HG03442 (cell line): ENCODE results near the gene CREB3.

ENCODE experiments used
- ATAC-seq: cut with Tn5 transposase; IDR thresholded peaks from one replicate; pipeline ENCODE4 v1.9.1; 2021; ENCODE audit warnings: mild to moderate bottlenecking, moderate library complexity; ENCODE audit not compliant: unreplicated experiment

The CREB3 gene

DNA sequence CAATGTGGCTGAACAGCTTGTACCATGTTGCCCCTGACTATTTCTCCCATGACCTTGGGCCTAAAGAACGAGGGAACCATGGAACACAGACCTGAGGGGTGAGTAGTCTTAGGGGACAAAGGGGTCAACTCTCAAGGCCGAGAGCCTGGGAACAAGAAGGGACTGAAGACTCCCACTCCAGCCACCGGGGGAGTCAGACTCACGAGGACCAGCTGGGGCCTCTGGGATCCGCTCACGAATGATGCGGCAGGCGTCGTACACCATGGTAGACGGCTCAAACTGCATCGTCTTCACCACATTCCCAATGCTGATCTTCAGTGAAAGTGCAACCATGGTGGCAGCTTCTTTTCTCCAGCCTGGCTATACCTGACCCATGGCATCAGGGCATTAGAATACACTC is 7.1 kb upstream of the CREB3 start:
- no peak for ATAC-seq

DNA sequence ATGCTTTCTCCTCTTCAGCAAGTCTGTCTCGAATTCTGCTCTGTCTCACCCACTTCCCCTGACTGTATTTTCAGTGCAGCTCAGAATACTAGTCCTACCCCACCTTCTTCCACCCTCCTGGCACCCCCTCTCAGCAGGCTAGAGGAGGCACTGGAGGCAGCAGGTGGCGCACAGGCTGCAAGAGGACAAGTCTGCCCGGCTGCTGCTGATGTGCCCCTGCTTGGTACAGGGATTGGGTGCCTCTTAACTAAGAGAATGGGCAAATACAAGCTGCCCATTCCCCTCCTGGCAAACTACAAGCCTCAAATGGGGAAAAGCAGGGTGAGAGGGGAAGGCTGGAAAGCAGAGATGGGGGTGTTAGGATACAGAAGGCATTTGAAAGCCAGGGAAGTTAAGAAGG is 5.5 kb upstream of the CREB3 start:
- no peak for ATAC-seq

DNA sequence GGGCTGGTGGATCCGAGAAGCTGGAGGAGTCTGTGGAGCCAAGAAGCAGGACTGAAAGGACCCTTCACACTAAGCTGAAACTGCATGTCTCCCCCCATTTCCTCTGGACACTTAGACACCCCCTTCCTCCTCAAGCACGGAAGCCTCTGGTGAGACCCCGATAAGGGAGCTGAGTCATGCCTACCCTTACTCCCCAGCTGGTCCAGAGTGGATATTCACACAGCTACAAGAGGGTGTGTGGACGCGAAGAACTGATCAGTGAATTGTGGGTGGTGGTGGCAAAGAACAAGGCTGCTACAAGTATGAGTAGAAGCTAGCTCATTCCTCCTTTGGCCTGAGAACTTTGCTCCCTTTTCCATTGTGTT is 4.8 kb upstream of the CREB3 start:
- no peak for ATAC-seq

DNA sequence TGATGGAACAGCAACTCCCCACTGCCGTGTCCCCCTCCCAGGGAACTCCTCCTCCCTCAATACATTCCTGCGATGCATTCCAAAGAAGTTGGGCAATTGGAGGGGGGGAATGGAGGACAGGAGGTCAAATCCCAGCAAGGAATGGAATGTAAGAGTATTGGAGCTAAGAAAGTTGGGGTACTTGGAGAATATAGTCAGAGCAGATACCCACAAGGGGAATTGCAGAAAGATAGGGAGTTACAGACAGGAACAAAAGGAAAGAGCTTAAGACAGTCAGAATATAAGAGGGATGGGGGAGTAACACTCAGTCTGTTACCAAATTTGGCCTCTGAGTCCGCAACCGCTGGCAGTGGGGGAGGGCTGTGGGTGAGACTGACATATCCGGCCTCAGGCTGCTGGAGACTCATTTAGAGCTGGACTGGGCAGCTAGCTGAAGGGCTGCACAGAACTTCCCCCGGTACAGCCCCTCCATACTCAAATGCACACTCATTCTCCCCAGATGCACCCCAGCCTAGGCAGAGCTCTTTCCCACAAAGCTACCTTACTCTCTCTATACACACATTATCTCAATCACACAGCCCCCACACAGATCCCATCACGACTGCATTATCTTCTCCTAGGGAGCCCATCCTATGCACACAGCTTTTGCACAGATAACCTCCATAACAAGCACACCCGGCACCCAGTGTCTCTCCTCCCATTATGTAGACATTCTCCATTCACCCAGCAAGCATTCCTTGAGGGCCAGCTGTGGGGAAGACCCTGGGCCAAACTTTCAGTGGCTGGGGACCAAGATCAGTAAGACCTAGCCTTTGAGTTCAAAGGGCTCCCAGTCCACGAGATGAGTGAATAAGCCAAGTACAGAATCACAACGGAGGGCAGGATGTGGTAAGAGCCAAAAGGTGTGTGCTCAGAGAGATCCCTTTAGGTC is 4.2 kb upstream of the CREB3 start:
- ATAC-seq, result no peak

DNA sequence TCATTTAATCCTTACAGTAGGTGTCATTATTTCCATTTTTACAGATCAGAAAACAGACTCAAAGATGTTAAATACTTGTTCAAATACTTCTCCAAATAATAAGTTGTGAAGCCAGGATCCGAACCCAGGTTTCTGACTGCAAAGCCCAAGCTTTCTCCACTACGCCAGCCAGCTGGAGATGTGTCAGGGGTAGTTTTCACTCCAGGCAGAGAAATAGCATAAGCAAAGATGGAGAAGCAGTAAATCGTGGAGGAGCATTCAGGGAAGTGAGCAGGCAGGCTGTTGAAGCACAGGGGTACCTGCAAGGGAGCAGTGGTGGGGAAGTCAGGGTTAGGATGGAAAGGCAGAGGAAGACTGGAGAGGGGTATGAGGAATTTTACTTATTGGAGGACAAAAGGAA is 3.4 kb upstream of the CREB3 start:
- ATAC-seq, result no peak

DNA sequence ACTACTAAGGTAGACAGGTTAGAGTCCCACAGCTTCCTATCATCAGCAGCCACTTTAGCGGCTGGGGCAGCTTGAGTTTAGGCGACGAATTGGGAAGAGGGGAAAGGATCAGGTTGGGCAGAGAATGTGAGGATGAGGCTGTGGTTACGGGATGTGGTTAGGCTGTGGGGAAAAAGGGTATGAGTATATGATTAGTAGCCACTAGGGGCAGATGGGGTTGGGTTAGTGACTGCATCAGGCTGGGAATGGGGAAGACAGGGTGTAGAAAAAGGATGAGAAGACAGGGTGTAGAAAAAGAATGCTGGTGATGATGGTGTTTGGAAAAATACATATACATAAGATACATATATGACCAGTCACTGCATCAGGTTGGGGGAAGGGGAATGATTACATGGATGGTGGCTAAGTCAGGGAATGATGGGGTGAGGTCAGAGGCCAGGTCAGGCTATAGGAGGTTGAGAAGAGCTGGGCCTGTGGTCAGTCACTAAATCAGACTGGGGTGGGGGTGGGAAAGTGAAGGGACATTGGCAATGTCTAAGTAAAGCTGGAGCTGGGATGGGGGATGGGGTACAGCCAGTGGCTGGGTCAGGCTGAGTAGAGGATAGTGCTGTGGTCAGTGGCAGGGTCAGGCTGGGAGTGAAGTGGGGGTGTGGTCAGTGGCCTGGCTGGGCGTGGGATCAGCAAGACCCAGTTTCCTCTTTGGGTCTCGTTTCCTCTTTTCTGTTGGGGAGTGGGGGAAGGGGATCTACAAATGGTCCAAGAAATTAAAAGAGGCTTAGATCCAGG is 2.6 kb upstream of the CREB3 start:
- no peak for ATAC-seq

DNA sequence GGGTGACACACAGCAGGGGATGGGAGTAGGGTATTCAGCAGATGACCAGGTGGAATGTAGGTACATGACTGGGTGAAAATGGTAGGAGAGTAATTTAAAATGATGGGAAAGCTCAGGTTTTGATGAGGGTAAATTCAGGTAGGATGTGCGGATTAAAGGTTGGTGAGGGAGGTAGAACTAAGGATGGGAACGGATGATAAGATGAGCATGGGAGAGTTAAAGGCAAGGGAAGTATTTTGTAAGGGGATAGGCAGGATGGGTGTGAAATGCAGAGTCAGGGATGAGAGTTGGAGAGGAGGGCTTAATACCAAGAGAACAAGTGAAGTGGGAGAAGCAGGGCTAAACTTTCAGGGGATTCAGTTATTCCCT is 2.0 kb upstream of the CREB3 start:
- ATAC-seq, result no peak

DNA sequence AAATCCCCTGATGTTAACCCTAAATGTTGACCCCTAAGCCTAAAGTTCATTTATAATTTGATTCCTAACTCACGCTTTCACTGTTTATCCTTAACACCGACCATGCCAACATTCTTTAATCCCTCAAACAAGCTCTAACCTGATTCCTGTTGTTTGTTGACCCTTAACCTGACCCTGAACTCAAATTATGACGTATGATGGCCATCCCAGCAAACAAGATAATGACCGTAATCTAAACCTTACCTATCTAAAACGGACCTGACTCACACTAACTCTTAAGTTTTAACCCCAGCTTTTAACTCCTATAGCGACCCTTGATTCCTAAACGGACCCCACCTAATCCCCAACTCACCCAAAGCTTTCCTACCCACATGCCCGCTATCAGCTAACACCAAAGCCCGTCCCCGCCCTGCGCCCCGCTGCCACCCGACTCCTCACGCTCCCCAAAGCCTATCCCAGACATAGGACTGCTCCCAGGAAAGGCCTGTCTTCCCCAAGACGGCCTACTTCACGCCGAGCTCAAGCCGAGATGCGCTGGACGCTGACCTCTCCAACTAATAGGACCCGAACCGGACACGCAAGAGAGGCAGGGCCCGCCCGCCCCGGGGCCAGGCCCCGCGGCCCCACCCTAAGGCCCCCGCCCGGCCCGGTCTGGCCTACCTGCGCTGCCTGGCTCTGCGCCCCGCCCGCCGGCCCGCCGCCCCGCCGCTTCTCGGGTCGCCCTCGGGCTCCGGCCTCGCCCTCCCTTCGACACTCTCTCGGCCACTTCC is 866 bp upstream of the CREB3 start:
- no peak for ATAC-seq

DNA sequence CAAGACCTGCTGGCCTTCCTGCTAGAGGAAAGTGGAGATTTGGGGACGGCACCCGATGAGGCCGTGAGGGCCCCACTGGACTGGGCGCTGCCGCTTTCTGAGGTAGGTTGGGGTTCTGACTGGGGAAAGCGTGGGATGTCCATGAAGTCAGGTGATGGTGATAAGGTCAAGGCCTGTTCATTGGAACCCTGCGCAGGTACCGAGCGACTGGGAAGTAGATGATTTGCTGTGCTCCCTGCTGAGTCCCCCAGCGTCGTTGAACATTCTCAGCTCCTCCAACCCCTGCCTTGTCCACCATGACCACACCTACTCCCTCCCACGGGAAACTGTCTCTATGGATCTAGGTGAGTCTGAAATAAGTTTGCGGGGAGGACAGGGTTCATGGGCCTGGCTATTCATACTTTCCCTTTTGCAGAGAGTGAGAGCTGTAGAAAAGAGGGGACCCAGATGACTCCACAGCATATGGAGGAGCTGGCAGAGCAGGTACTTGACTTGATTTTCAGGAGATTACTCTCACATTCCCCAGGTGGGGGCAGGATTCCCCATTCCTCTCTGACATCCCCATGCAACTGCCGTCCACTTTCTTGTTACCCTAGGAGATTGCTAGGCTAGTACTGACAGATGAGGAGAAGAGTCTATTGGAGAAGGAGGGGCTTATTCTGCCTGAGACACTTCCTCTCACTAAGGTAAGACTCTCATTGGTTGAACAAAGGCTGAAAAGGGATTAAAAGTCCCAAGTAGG is 505 bp downstream of the CREB3 start:
- ATAC-seq, result no peak

DNA sequence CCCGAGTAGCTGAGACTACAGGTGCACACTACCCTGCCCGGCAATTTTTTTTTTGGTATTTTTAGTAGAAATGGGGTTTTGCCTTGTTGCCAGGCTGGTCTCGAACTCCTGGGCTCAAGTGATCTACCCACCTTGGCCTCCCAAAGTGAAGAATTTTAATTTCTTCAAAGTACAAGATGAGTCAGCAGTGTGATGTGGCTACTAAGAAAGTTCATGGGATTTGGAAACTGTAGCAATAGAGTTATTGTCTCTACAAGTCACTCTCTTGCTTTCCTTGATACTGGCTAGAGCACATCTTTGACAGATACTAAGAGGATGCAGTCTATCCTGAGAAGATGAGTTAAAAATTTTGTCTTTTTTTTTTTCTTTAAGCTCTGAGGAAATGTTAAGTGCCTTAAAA is 1.6 kb downstream of the CREB3 start:
- no peak for ATAC-seq

DNA sequence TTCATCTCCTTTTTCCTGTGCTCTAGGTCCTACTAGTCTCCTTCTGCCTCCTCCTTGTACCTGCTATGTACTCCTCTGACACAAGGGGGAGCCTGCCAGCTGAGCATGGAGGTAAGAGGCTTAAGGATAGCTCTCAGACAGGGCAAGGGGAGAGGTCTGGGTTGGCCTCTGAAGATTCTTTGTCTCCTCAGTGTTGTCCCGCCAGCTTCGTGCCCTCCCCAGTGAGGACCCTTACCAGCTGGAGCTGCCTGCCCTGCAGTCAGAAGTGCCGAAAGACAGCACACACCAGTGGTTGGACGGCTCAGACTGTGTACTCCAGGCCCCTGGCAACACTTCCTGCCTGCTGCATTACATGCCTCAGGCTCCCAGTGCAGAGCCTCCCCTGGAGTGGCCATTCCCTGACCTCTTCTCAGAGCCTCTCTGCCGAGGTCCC is 3.8 kb downstream of the CREB3 start:
- no peak for ATAC-seq

DNA sequence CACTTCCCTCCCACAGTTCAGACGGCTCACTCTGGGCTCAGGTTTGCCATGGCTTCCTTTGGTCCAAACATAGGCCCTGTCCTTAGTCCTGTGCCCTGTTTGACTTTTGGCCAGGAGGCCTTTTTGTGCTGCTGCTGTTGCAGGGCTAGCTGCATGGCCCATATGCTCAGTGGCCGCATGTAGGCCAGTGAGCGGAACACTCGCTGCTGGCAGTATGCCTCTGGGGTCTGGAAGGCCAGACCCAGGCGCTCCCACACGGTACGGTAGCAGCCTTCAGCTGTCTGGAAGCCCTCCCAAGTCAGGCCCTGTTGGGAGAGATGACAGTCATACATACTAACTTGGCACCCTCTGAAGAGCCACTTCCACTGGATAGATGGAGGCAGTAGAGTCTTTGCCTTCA is 4.7 kb downstream of the CREB3 start:
- no peak for ATAC-seq

DNA sequence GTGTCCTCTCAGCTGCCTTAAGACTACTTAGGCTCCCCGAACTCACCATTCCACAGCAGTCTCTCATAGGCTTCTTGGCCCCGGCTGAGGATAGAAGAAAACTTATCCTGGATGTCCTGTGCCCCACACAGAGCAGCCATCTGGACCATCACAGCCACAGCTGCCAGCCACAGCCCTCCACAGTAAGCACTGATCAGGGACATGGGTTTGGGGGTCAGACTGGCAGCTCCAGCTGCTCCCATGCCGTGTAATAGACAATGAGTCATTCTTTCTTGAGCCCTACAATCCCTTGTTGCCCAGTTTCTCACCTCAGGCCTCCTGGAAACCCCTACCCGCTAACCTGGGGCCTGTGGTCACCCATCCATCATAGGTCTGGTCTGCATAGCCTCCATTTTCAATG is 5.7 kb downstream of the CREB3 start:
- ATAC-seq, result no peak

DNA sequence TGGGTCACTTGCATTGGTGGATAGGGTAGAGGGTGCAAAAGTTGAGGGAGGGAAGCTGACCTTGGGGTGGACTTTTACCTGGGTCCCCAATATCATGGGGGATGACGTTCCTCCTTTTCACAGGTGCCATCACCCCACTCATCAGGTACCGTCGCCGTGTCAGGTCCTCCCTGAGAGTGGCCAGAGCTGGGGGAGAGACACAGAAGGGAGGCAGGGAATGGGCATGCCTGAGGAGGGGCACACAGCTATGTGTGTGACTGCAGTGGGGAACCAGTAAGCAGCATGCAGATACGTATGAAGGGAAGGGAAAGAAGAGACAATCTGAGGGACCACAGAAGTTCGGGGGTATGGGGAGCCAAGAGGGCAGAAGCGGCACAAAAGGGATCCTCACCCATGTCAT is 6.5 kb downstream of the CREB3 start:
- ATAC-seq, result no peak

DNA sequence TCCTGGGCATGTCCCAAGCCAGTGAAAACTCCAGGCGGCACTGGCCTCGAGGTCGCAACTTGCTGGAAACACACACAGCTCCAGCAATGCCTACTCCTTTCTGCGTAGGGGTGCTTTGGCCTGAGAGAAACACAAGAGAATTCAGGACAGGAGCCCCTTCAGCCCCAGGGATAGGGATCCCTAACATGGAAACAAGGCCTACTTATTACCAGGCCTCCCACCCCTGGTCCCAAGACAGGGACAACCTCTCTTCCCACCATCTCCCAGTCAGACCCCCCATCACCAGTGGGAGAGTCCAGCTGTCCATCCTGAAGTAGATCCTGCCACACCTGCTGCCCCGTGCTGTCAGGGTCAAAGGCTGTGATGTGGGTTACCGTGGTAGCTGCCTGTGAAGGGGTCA is 7.8 kb downstream of the CREB3 start:
- no peak for ATAC-seq

DNA sequence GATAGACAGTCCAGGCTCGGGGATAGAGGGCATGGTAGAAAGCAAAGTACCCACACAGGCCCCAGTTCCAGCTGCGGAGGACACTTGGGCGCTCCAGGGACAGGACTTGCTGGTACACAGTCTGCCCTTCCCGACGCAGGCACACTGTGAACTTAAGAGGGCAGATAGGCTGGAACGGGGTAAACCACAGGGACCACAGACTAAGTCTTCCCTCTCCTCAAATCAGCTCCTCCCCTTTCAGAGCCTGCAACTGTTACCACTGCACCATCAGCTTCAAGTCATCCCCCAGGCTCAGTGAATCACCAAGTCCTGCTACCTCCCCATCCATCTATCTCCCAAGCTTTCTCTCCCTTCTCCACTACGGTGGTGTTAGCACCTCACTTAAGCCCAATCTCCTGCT is 9.3 kb downstream of the CREB3 start:
- ATAC-seq, result no peak

DNA sequence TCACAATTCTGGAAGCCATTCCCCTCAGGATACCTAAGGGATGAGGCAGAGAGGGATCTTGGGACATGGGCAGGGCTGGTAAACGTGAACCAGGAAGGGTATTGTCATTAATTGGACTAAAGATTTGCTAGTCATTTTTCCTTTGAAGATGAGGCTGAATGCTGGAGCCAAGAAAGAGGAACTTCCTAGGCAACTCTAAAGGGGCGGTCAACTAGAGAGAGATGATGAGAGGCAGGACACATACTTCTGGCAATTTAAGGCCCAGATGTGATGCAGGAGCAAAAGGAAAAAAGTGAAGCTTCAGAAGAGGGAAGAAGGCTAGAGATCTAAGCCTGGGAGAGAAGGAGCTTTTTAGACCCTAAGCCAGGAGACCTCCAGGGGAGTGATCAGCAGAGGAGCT is 11.0 kb downstream of the CREB3 start:
- no peak for ATAC-seq

DNA sequence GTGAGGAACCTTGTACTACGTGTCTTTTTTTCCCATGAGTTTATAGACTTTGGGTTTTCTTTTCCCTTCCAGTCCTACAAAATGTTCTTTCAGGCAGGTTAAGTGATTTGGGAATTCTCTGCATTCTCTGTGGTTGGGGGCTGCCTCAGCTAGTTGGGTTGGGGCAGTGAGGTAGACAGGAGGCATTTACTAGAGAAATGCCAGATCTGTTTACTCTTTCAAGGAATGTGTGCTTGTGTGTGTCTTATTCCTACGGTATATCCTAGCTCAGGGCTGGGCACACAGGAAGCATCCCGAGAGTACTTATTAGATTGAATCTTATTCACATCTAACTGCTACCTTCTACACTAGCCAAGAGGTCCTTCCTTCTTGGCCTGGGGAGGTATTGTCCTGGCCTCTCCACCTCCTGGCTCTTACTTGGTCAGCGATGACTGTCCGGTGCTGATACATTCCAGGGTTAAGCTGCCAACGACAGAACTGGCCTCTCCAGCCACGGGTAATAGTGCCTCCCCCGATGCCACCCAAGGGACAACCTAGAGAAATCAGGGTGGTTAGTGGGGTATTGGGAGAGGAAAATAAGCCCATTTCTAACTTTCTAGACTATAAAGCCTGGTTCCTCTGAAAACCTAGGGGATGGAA is 11.5 kb downstream of the CREB3 start:
- no peak for ATAC-seq

DNA sequence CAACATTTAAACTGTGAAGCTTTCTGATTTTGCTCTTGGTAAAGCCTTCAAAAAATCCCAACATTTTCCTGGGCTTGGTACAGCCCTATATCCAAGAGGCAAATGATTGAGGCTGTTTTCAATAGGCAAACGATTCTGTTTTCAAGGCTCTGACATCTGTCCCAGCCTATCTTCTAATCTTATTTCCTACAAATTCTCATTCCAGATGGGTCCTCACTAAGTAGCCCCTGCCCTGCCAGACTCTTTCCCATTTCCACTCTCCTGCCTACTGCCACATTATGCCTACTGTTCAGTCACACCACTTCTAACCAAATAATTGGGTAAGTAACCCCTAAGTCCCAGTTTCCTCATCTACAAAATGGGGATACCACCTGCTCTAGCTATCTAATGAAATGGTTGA is 13.1 kb downstream of the CREB3 start:
- no peak for ATAC-seq

DNA sequence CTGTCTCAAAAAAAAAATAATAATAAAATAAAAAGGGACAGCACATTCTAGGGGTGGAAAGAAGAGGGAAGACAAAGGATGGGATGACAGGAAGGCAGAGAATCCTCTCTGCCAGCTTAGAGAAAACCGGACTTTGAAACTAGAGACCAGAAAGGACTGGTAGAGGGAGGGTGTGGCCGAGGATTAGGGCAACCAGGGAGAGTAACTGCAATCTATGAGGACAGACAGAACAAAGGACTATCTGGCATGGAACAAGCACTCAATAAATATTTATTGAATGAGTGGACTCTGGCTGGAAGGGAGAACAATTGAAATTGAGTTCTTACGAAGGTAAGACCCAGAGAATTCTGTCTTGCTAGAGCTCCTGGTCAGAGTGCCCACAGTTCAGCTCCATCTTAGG is 14.1 kb downstream of the CREB3 start:
- ATAC-seq, result no peak
